ENCODE data around the gene CCDC12.

- TF ChIP-seq POLR2A (IDR thresholded peaks at IDR 0.05) (no peak), CTCF (IDR thresholded peaks at IDR 0.05) (no peak)
Observed at GRCh38 chr3:47011371-47011770, 34.8 kb upstream of the CCDC12 start.
